Fibroblast of the aortic adventitia (primary cell): Measurements from ENCODE around the gene ZNF543. TPM values are rescaled to one million over a fixed set of nuclear protein-coding genes. Genes with fewer than 3 reads are reported as not detected.

Experiments
- DNase-seq: peaks from one replicate; pipeline ENCODE4 v3.0.0-alpha.2; 2010; ENCODE audit warnings: low read depth
- H3K4me3 ChIP-seq: 2 replicates; pipeline ENCODE4 v1.5.1; 2011; ENCODE audit warnings: low read depth, mild to moderate bottlenecking, control low read depth, low read length, moderate library complexity
- total RNA-seq: library from RNA; depleted of rRNA; stranded (reverse); fragments of >200 nt; gene quantifications from 2 replicates; pipeline ENCODE4 v1.2.3, GENCODE V29; 2012; ENCODE audit warnings: low replicate concordance
- TF ChIP-seq, protein P1 (sequence below): IDR thresholded peaks from 2 replicates; pipeline ENCODE4 v1.5.1; 2011; ENCODE audit warnings: mild to moderate bottlenecking, low read length, control low read depth, inconsistent platforms; ENCODE audit not compliant: insufficient read depth

ZNF543 gene
- total RNA-seq, 1 donor = 9.4 TPM

DNA sequence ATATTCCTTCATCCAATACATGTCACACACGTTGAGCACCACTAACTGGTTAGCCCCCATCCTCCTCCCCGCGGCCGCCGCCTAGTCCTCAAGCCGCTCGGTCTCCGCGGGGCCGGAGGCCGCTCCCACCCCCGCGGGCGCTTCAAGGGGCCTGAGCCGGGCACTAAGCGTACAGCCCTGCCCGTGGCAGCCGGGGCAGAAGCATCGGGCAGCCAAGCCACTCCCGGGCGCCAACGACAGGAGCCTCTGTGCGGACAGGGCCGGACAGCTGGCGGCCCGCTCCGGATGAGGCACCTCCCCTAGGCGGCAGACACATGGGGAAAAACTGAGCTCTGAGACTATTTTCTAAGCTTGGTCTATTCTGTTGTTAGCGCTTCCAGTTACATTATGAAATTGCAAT, 2.8 kb upstream of the ZNF543 start:
- H3K4me3 ChIP-seq = peak overlapping the region; percentile 5
- DNase-seq = no peak
- TF ChIP-seq, protein P1, sequence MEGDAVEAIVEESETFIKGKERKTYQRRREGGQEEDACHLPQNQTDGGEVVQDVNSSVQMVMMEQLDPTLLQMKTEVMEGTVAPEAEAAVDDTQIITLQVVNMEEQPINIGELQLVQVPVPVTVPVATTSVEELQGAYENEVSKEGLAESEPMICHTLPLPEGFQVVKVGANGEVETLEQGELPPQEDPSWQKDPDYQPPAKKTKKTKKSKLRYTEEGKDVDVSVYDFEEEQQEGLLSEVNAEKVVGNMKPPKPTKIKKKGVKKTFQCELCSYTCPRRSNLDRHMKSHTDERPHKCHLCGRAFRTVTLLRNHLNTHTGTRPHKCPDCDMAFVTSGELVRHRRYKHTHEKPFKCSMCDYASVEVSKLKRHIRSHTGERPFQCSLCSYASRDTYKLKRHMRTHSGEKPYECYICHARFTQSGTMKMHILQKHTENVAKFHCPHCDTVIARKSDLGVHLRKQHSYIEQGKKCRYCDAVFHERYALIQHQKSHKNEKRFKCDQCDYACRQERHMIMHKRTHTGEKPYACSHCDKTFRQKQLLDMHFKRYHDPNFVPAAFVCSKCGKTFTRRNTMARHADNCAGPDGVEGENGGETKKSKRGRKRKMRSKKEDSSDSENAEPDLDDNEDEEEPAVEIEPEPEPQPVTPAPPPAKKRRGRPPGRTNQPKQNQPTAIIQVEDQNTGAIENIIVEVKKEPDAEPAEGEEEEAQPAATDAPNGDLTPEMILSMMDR = no peak

DNA sequence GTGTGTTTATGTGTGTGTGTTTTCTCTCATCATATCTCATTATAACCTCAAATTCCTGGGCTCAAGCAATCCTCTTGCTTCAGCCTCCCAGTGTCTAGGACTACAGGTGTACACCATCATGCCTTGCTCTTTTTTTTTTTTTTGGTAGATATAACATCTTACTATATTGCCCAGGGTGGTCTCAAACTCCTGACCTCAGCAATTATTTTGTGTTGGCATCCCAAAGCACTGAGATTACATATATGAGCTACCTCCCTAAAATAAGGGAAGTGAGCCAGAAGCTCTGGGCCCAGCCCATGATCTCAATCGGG, 448 bp upstream of the ZNF543 start:
- TF ChIP-seq, protein P1 = no peak
- H3K4me3 ChIP-seq = peak overlapping the region; percentile 85
- DNase-seq = no peak

DNA sequence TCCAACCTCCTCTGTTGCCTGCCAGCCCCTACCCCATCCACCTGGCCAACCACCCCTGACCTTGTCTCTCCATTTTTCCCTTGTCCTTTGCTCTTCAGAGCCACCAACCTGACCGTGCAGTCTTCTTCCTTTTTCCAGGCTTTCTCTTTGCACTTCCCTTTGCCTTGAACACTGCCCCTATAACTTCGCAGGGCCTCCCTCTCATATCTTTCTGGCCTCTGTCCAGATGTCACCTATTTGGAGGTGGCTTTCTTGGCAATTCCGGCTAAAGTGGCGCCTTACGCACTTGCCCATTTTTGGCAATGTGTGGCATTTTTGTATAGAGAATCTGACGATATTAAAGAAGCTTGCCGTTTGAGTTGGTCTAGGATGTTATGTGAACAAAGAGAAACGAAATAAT, 844 bp downstream of the ZNF543 start:
- DNase-seq = no peak
- H3K4me3 ChIP-seq = peak overlapping the region; percentile 85
- TF ChIP-seq, protein P1 = no peak

DNA sequence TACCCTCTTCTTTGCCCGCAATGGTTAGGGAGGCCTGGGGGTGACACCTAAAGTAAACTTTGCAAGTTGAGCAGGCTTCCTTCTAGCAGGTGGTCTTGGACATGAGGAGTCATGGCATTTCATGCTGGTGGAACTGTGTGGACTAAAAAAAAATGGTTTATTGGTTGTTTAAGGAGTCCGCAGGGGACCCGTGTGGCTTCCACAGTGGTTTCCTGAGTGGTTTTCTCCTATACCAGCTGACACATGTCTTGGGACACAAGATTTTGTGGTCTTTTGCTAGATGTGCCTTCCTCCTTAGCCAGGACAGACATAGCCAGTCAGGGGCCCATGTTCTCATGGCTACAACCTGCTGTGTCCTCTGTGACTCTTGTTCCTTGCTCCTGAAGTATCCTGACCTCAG, 1.5 kb downstream of the ZNF543 start:
- TF ChIP-seq, protein P1 = no peak
- H3K4me3 ChIP-seq = peak overlapping the region; percentile 85
- DNase-seq = no peak

DNA sequence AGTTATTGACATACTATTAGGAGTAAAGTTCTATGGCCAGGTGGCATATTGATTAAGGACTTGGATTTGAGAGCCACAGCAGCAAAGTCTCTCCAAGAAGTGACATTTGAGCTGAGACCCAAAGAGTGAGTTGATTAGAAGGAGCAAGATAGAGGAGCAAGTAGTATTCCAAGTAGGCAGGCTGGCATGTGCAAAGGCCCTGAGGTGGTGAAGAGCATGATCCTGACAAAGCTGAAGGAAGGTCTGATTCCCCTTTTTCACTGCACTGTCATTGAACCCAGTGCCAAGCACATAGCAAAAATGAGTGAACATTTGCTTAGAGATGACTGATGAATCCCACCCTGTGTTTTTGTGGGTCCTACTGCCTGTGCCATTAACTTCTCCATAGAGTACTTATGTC, 4.7 kb downstream of the ZNF543 start:
- H3K4me3 ChIP-seq = no peak overlapping the region
- no peak for DNase-seq
- TF ChIP-seq, protein P1 = no peak

DNA sequence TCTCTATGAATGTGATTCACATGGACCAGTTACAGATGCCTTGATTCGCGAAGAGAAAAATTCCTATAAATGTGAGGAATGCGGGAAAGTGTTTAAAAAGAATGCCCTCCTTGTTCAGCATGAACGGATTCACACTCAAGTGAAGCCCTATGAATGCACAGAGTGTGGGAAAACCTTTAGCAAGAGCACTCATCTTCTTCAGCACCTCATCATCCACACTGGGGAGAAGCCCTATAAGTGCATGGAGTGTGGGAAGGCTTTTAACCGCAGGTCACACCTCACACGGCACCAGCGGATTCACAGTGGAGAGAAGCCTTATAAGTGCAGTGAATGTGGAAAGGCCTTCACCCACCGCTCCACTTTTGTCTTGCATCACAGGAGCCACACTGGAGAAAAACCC, 7.7 kb downstream of the ZNF543 start:
- H3K4me3 ChIP-seq = no peak overlapping the region
- DNase-seq = no peak
- TF ChIP-seq, protein P1 = no peak

DNA sequence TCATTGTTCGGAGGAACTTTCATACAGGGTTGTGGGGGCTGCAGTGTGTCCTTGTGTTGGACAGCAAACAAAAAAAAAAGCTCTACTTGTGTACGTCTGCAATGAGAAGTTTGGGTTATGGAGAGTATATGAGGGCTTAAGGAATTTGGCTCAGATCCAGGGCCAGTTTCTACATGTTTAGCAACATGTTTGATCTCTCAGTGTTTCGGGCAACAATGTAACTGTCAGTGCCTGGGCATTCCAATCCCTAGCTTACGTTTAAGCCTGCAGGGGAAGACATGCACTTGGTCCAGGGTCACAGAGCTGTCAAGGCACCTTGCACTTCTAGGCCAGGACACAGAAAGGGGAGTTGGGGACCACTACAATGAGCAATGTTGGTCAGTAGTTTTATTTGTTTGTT, 13.9 kb downstream of the ZNF543 start:
- peak; percentile 15 for DNase-seq
- no peak overlapping the region for H3K4me3 ChIP-seq
- TF ChIP-seq, protein P1 = no peak
